HL-60 (cell line): ENCODE data around the gene SLC35E3.

Source experiments
- DNase-seq, 2 experiments: peaks; one replicate each; pipeline ENCODE4 v3.0.0-alpha.2; 2010 to 2020; ENCODE audit warnings: low read depth in 1 of 2, low spot score in 1 of 2
- H3K27ac ChIP-seq: fragments of 250-450 bp; sonication (Bioruptor Pico); replicated peaks from 2 replicates; pipeline ENCODE4 v1.5.1; 2020; ENCODE audit warnings: mild to moderate bottlenecking, moderate library complexity
- H3K27me3 ChIP-seq: fragments of 250-450 bp; sonication (Bioruptor Pico); 2 replicates; pipeline ENCODE4 v1.5.1; 2021; ENCODE audit warnings: mild to moderate bottlenecking, moderate library complexity; ENCODE audit not compliant: insufficient read depth, poor library complexity, severe bottlenecking
- H3K4me3 ChIP-seq: replicated peaks from 2 replicates; pipeline ENCODE4 v1.5.1; 2011; ENCODE audit warnings: mild to moderate bottlenecking, control low read depth, low read length; ENCODE audit not compliant: insufficient read depth
- GABPA ChIP-seq: IDR thresholded peaks from 2 replicates; pipeline ENCODE4 v1.6.1; 2012; ENCODE audit warnings: low read depth
- POLR2AphosphoS5 ChIP-seq: IDR thresholded peaks from 2 replicates; pipeline ENCODE4 v1.6.1; 2012; ENCODE audit warnings: low read depth
- SPI1 ChIP-seq: IDR thresholded peaks from 2 replicates; pipeline ENCODE4 v1.6.1; 2012; ENCODE audit warnings: low read depth, mild to moderate bottlenecking, borderline replicate concordance
- TF ChIP-seq, protein P1 (sequence below): IDR thresholded peaks from one replicate; pipeline ENCODE4 v1.5.1; 2011; ENCODE audit warnings: low read length, control low read depth, inconsistent platforms; ENCODE audit not compliant: insufficient read depth
- TF ChIP-seq, protein P2 (sequence below): IDR thresholded peaks from 2 replicates; pipeline ENCODE4 v1.6.1; 2012; ENCODE audit warnings: low read depth; ENCODE audit not compliant: insufficient replicate concordance

Gene SLC35E3

DNA sequence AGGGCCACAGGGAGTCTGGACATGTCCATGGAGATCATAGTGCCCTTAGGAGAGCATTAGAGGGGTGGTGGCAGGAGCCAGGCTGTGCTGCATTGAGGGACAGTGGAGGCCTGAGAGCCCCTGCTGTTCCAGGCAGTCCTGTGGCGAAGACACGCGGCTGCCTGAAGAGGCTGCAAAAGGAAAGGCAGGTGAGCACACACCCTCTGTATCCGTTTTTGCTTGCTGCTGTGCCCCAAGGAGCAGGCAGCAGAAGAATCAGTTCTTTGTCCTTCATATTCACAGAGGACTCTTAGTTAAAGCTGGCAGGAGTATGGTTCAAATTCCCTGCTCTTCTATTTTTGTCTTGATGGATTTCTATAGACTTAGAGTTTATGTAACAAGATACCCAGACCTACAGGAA is 4.5 kb downstream of the SLC35E3 start:
- no peak overlapping the region for H3K27ac ChIP-seq
- TF ChIP-seq, protein P1, sequence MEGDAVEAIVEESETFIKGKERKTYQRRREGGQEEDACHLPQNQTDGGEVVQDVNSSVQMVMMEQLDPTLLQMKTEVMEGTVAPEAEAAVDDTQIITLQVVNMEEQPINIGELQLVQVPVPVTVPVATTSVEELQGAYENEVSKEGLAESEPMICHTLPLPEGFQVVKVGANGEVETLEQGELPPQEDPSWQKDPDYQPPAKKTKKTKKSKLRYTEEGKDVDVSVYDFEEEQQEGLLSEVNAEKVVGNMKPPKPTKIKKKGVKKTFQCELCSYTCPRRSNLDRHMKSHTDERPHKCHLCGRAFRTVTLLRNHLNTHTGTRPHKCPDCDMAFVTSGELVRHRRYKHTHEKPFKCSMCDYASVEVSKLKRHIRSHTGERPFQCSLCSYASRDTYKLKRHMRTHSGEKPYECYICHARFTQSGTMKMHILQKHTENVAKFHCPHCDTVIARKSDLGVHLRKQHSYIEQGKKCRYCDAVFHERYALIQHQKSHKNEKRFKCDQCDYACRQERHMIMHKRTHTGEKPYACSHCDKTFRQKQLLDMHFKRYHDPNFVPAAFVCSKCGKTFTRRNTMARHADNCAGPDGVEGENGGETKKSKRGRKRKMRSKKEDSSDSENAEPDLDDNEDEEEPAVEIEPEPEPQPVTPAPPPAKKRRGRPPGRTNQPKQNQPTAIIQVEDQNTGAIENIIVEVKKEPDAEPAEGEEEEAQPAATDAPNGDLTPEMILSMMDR: no peak
- TF ChIP-seq, protein P2, sequence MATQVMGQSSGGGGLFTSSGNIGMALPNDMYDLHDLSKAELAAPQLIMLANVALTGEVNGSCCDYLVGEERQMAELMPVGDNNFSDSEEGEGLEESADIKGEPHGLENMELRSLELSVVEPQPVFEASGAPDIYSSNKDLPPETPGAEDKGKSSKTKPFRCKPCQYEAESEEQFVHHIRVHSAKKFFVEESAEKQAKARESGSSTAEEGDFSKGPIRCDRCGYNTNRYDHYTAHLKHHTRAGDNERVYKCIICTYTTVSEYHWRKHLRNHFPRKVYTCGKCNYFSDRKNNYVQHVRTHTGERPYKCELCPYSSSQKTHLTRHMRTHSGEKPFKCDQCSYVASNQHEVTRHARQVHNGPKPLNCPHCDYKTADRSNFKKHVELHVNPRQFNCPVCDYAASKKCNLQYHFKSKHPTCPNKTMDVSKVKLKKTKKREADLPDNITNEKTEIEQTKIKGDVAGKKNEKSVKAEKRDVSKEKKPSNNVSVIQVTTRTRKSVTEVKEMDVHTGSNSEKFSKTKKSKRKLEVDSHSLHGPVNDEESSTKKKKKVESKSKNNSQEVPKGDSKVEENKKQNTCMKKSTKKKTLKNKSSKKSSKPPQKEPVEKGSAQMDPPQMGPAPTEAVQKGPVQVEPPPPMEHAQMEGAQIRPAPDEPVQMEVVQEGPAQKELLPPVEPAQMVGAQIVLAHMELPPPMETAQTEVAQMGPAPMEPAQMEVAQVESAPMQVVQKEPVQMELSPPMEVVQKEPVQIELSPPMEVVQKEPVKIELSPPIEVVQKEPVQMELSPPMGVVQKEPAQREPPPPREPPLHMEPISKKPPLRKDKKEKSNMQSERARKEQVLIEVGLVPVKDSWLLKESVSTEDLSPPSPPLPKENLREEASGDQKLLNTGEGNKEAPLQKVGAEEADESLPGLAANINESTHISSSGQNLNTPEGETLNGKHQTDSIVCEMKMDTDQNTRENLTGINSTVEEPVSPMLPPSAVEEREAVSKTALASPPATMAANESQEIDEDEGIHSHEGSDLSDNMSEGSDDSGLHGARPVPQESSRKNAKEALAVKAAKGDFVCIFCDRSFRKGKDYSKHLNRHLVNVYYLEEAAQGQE: no peak
- TF ChIP-seq POLR2AphosphoS5: no peak
- TF ChIP-seq SPI1: no peak
- no peak for TF ChIP-seq GABPA
- no peak overlapping the region for H3K4me3 ChIP-seq
- no peaks in the 10 kb centered on the region for H3K27me3 ChIP-seq
- DNase-seq: no peak

DNA sequence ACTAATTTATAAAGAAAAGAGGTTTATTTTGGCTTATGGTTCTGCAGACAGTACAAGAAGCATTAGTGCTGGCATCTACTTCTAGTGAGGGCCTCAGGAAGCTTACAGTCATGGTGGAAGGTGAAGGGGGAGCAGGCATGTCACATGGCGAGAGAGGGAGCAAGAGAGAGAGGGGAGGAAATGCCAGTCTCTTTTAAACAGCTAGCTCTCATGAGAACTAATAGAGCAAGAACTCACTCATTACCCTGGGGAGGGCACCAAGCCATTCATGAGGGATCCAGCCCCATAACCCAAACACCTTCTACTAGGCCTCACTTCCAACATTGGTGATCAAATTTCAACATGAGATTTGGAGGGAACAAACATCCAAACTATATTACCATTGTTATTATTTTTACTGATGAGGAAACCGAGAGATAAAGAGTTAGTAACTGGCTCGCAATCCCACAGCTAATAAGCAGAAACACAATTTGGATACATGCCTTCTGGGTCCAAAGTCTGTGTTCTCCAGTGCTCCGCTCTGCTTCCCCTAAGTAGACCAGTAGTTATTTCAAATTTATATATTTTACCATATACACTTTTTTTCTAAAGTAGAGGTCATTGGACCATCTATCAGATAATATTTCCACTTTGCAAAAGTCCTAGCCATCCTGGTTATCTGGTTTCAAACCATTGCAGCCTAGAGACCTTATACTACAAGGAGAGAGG is 9.7 kb downstream of the SLC35E3 start:
- no peak for DNase-seq
- Histone ChIP-seq H3K4me3 (no peak overlapping the region), H3K27me3 (no peaks in the 10 kb centered on the region), H3K27ac (no peak overlapping the region)
- TF ChIP-seq, protein P1: no peak
- no peak for TF ChIP-seq SPI1
- no peak for TF ChIP-seq GABPA
- TF ChIP-seq POLR2AphosphoS5: no peak
- TF ChIP-seq, protein P2: no peak

DNA sequence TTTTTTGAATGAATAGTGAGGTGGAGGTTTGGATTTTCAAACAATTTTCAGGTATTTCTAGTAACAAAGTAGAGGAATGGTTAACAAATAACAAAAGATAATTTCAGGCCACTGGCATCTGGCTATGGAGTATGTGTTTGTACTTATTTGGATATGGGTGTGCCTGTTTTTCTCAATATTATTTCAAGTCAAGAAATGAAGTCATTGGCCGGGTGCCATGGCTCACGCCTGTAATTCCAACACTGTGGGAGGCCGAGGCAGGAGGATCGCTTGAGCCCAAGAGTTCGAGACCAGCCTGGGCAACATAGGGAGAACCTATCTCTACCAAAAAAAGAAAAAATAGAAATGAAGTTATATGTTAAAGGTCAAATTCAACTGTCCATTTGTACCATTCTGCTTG is 13.9 kb downstream of the SLC35E3 start:
- DNase-seq: no peak
- TF ChIP-seq SPI1: no peak
- TF ChIP-seq, protein P1: no peak
- TF ChIP-seq, protein P2: no peak
- TF ChIP-seq POLR2AphosphoS5: no peak
- TF ChIP-seq GABPA: no peak
- H3K4me3 ChIP-seq: no peak overlapping the region
- no peak overlapping the region for H3K27ac ChIP-seq
- H3K27me3 ChIP-seq: no peaks in the 10 kb centered on the region
